ENCODE measurements around the gene USP13.

The USP13 gene

DNA sequence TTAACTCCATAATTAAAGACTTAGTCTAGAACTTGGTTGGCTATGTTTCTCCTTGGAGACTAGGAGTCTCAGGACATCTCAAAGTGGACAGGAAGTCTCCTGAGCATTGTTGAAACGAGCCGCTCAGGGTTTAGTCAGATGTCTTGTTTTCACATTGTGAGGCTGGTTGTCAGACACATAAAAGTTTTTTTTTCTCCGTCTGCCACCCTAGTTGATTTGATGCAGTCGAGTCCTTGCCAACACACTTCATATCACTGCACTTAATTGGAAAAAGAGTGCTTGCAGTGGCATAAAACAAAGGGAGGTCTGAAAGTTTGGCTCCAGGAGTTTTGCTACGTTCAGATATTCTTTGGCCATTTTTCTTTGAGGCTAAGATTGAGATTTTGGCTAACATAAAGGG lies 92.9 kb downstream of the USP13 start:
- no peak overlapping the region for H3K27ac ChIP-seq
- TF ChIP-seq ZFX (IDR thresholded peaks at IDR 0.05) (no peak), CTCF (conservative IDR thresholded peaks at IDR 0.05) (no peak)

DNA sequence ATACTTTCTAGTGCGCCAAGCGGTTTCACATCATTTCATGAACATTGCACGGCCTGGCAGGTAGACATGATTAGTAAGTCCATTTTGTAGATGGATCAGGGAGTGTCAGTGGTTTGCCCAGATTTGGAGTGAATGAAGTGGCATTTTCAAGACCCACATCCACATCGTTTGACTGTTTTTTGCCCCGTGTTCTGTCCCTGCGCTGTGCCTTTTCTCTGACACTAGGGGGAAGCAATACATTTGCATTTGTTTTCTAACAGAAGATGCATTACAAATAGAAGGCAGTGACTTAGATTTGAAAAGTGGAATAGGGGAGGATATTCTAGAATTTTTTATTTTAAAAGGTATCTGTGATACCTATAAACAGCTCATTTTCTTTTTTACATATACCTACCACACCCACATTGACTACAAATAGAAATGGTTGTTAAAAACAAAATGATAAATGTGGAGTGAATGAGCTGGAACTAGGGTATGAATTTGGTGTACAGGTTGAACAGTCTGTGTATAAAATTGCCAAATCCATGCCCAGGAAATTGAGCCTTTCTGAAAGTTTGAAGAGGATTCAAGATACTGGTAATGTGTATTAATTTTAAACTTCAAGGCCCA lies 98.0 kb downstream of the USP13 start:
- TF ChIP-seq CTCF (conservative IDR thresholded peaks at IDR 0.05): peak; percentile 88
- TF ChIP-seq ZFX (IDR thresholded peaks at IDR 0.05): no peak
- H3K27ac ChIP-seq: no peak overlapping the region

DNA sequence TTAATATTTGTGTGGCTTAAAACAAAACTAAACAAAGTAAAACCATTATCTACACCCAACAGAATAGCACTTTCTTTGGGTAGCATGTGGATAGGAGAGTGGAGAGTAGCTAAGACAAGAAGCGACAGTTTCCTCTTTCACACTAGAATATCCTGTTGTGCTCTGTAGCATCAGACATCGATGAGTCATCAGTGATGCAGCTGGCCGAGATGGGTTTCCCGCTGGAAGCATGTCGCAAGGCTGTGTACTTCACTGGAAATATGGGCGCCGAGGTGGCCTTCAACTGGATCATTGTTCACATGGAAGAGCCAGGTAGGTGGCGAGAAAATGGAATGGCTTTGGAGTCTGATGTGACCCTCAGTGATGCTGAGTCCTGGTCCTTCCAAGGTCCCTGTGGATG lies 108.1 kb downstream of the USP13 start:
- no peak for TF ChIP-seq CTCF (conservative IDR thresholded peaks at IDR 0.05)
- no peak for TF ChIP-seq ZFX (IDR thresholded peaks at IDR 0.05)
- H3K27ac ChIP-seq: no peak overlapping the region

GRCh38 chr3:179765396-179765795 lies 112.6 kb downstream of the USP13 start:
- TF ChIP-seq ZFX (IDR thresholded peaks at IDR 0.05): no peak
- TF ChIP-seq CTCF (conservative IDR thresholded peaks at IDR 0.05): no peak
- H3K27ac ChIP-seq: no peak overlapping the region

- TF ChIP-seq CTCF (conservative IDR thresholded peaks at IDR 0.05) (no peak), ZFX (IDR thresholded peaks at IDR 0.05) (no peak)
Observed at GRCh38 chr3:179766416-179767133, 113.7 kb downstream of the USP13 start.

GRCh38 chr3:179768080-179768479 lies 115.2 kb downstream of the USP13 start:
- TF ChIP-seq CTCF (conservative IDR thresholded peaks at IDR 0.05): peak; percentile 72
- no peak for TF ChIP-seq ZFX (IDR thresholded peaks at IDR 0.05)
- no peak overlapping the region for H3K27ac ChIP-seq

More at GRCh38 chr3:179766416-179767133, 113.7 kb downstream of the USP13 start:
- no peak overlapping the region for H3K27ac ChIP-seq

- 0 out of 2 replicates have a peak overlapping the region, but pooled peaks have one; percentile 3 for H3K27ac ChIP-seq
- TF ChIP-seq ZFX (IDR thresholded peaks at IDR 0.05) (no peak), CTCF (conservative IDR thresholded peaks at IDR 0.05) (no peak)
Observed at GRCh38 chr3:179769411-179770247, 116.8 kb downstream of the USP13 start.
